ENCODE results near the gene NKIRAS1. TPM values are rescaled to one million over a fixed set of nuclear protein-coding genes. Genes with fewer than 3 reads are reported as not detected.

The NKIRAS1 gene
- total and polyA plus RNA-seq, 8 donors, result 8.8 to 19.7 (median 14.5) TPM

- Histone ChIP-seq H3K36me3 (no peaks in the 10 kb centered on the region), H3K27me3 (no peaks in the 10 kb centered on the region), H3K27ac (no peak overlapping the region), H3K4me3 (no peak overlapping the region), H3K9me3 (no peaks in the 10 kb centered on the region), H3K4me1 (peaks cover 0 to 4% of the 10 kb centered on the region in 2 donors)
- intact Hi-C loops (cut with DNase I), result no loop called here
- TF ChIP-seq CTCF (IDR thresholded peaks at IDR 0.05), result no peak
- DNase-seq (no peak), ATAC-seq (no peak)
Measured at GRCh38 chr3:23845326-23846216, 71.2 kb downstream of the NKIRAS1 start.

- H3K9me3 ChIP-seq, result no peaks in the 10 kb centered on the region
- no peaks in the 10 kb centered on the region for H3K36me3 ChIP-seq
- H3K4me3 ChIP-seq, result no peak overlapping the region
- no peaks in the 10 kb centered on the region for H3K27me3 ChIP-seq
- no peak for TF ChIP-seq CTCF (IDR thresholded peaks at IDR 0.05)
- ATAC-seq (no peak), DNase-seq (no peak)
- H3K27ac ChIP-seq, result no peak overlapping the region
- peaks cover 0 to 12% of the 10 kb centered on the region in 2 donors for H3K4me1 ChIP-seq
- intact Hi-C loops (cut with DNase I), result no loop called here
Measured at GRCh38 chr3:23843869-23844268, 72.9 kb downstream of the NKIRAS1 start.

Other genes starting within 250 kb of the NKIRAS1 start
- gene UBE2E1, start 111.0 kb downstream of the NKIRAS1 start, total RNA-seq, result 10 to 100 TPM; 89.1 to 96.9 TPM
- gene UBE2E1, start 111.0 kb downstream of the NKIRAS1 start, polyA plus RNA-seq (ENCODE audit: insufficient read length in 6 of 6), result 100 to 1,000 TPM; 169 to 214 (median 192) TPM
- 1,000 to 10,000 TPM; 1,425 to 1,431 TPM for gene RPL15, start 142 bp upstream of the NKIRAS1 start, total RNA-seq
- gene RPL15, start 142 bp upstream of the NKIRAS1 start, polyA plus RNA-seq (ENCODE audit: insufficient read length in 6 of 6), result 1,000 to 10,000 TPM; 2,613 to 3,061 (median 2,853) TPM
- gene NR1D2, start 28.3 kb upstream of the NKIRAS1 start, total RNA-seq, result 10 to 100 TPM; 18.8 to 40.0 TPM
- 10 to 100 TPM; 27.0 to 45.0 (median 40.4) TPM for gene NR1D2, start 28.3 kb upstream of the NKIRAS1 start, polyA plus RNA-seq (ENCODE audit: insufficient read length in 6 of 6)